HG03432 (cell line): ENCODE data around the gene TTC27.
"Not testable (repeated sequence)": the region's sequence is repeated elsewhere in the genome, so short reads cannot be mapped to it uniquely, and the experiment has no call there.

Experiments
- ATAC-seq: cut with Tn5 transposase; IDR thresholded peaks from one replicate; pipeline ENCODE4 v1.9.1; 2021; ENCODE audit warnings: mild to moderate bottlenecking, moderate library complexity; ENCODE audit not compliant: unreplicated experiment

The TTC27 gene

DNA sequence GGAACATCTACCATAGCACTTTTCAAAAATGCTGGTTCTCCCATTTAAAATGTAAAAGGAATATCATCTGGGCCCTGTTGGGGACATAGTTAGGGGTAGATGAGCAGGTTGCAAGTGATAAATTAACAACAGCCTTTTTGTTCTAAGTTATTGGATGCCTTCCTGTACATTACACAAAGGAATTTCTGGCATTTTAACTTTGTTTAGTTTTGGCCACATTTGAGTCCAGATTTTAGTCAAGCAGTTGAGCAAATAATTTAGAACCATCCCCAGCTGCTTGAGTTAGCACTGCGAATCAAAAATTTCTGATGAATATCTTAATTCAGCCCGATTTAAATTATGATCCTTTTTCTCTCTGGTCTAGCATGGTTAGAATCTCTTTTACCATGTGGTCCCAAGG, 124.4 kb downstream of the TTC27 start:
- ATAC-seq, result no peak

DNA sequence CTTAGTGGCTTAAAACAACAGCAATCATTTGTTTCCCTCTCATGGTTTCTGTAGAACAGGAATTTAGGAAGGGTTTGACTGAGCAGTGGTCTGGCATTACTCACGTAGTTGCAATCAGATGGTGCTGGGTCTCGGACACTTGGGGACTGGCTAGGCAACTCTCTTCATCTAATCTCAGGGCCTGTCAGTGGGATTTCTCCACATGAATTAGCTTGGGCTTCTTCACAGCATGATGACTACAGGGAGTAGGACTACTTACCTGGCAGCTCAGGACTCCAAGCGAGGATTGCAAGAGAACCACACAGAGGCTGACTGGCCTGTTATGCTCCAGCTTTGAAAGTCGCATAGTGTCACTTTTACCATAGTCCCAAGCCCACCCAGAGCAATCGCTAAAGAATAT, 125.1 kb downstream of the TTC27 start:
- no peak for ATAC-seq

DNA sequence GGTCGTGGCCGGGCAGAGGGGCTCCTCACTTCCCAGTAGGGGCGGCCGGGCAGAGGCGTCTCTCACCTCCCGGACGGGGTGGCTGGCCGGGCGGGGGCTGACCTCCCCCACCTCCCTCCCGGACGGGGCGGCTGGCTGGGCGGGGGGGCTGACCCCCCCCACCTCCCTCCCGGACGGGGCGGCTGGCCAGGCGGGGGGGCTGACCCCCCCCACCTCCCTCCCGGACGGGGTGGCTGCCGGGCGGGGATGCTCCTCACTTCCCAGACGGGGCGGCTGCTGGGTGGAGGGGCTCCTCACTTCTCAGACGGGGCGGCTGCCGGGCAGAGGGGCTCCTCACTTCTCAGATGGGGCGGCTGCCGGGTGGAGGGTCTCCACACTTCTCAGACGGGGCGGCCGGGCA, 126.8 kb downstream of the TTC27 start:
- not testable (repeated sequence) for ATAC-seq

DNA sequence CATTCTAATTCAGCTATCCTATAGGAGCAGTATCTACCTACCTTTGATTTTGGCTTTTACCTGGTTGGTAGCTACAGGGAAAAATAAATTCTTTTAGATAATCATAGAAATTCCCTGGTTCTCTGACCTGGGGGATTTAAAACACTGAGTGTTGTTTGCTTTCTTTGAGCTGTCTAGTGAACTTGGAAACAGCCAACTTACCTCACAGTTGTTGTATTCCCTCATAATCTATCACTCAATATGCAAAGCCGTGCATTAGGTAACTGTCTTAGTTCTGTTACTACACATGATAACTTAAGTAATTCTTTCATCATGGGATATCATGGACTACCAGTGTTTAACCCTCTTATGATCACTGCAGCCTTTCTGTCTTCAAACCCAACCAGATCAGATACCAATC, 127.8 kb downstream of the TTC27 start:
- no peak for ATAC-seq

DNA sequence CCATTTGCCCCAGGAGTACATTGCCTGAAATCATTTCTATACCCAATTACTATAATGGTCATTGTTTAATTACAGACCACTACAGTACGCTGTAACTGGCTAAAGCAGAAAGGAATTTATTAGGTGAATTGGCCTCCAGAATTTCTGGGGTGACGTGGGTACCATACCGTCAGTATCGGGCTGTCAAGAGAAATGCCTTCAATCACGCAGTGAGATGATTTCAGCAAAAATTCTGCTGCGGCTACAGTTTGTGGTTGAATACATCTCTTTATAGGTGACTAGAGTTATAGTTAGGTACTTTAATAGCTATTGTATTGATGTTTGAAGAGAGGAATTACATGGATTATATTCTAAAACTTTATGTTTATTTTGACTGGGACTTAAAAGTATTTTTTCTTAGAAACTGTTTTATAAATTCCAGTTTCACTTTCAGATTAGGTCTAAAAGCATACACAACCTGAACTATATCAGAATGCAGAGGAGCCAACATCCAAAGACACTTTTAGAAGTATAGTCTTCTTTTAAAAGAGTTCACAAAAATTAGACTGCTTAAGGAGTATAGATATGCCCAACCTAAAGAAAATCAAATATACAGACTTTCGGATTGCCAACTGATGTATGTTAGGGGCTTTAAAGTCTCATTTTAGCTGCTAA, 128.4 kb downstream of the TTC27 start:
- ATAC-seq, result no peak

DNA sequence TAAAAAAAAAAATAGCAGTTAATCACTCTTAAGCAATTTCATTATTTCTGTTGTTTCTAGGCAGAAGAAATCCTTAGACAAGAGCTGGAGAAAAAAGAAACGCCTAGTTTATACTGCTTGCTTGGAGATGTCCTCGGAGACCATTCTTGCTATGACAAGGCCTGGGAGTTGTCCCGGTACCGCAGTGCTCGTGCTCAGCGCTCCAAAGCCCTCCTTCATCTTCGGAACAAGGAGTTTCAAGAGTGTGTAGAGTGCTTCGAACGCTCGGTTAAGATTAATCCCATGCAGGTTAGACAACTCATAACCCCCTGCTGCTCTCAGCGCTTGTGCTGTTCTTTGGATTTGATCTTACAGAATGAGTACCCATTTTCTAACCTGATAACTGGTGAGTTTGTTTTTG, 130.4 kb downstream of the TTC27 start:
- no peak for ATAC-seq

DNA sequence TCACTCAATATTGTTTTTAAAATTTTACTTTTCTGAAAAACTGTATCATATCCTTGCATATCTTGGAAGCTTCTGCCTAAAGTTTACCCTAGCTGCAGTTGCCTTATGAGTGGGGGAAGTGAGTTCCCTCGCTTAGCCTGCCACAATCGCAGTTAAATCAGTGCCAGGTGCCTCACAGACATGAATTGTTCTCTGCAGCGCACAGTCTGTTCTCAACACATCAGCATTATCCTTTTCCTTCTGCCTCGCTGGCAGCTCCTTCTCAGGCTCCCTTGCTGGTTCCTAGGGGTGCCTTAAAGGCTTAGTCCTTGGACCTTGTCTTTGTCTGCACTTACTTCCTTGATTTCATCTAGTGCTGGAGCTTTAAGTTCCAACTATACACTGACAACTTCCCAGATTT, 132.8 kb downstream of the TTC27 start:
- no peak for ATAC-seq

DNA sequence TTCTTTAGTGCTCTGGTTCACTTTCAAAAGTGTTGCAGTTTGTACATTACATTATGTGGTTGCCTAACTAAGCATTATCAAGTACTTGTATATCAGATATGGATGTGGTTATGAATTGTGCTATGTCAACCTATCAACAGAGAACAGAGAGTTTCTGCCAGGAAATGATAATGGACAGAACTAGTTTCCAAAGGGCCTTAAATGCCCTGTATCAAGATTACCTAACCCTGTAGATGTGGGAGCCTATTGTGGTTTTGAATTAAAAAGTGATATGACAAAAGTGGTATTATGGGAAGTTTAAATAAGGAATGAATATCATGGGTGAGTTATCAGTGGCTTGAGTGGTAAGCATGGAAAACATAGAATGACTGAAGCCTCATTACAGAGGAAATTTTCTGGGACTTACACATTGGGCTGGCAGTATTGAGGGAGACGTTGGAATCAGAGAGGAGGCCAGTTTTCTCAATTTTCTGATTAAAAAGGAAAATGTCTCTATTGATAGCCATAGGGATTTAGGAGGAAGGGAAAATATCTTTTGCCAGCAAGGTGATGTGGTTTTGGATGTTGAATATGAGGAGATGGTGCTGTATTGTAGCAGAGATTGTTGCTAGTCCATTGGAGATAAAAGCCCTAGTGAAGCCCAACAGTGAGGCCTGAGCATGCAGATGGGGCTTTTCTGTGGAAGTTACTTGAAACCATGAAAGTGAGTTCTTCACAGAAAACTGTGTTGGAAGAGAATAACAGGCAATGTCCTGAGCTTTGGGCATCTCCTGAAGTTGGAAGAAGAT, 140.7 kb downstream of the TTC27 start:
- ATAC-seq, result no peak

DNA sequence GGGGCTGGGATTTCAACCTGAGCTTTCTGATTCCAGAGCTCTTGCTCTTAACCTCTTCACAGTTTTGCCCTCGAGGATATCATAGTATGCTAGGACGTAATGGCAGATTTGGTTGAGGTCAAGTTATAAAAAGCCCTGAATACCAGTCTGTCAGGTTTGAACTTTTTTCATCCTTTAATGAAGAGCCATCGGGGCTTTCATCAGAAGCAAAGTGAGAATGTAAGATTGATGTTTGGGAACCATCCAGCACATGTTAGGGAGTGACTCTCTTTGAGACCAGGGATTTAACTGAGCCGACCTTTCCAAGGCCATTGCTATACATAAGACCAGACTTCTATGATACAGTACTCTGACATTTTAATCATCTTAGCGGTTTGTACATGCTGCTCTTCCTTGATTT, 142.5 kb downstream of the TTC27 start:
- no peak for ATAC-seq

DNA sequence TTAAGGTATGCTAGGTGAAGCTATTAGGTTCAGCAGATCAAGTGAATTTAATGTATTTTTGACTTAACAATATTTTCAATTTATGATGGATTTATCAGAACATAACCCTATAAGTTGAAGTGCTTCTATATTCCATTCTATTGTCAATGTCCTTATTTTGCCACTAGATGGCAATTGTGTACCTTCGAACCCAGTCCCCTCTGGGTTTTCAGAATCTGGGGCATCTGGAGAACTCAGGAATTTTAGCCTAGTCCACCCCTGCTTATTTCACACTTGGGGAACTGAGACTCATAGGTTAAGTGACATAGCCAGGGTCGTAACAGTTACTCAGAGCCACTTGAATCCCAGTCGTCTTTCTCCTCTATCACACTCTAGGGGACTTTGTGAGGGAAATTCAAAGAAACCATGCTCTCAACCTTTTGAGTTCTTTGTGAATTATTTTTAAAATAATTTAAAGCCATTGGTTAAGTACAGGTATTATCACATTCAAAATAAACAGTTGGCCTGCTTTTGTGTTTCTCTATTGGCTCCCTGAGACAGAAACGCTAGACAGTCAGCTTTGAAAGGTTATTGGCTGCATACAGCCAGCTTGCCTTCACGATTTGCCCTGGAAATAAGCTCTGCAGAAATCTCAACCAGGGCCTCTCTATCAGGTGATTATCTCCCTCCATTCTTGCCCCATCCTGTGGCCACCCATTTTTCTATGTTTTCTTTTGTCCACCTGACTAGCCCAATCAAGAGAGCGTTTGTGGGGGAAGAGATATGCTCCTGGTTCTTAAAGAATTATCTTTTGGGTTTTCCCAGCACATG, 145.0 kb downstream of the TTC27 start:
- no peak for ATAC-seq

DNA sequence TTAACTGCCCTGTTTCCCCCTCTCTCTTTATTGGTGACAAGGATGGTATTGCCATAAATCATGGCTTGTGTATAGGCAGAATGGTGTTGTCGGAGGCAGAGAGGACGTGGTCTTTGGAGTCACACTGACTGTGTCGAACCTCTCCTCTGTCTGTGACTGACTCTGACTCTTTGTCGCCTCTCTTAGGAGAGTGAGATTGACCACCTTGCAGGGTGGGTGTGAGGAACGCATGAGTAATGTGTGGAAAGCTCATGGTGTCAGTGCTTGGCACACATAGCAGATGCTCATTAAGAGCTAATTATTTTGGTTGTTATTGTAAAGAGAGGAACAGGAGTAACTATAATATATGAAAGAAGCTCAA, 145.6 kb downstream of the TTC27 start:
- ATAC-seq, result no peak

DNA sequence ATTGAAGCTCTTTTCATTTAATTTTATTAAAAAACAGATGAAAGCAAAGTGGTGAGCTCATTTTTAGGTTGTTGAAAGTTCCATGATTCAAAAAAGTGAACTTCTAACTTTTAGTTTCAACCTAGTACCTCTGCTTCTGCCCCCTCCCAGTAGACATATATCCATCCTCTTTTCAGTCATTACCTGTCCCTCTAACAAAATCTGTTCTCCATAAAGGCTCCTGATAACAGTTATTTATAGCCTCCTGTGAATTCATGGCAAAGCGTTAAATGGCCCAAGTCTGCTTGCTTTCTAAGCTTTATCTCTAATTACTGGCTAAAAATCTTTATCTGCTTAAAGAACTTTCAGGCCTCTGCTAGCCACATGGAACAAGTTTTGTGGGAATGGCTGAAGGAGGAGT, 148.1 kb downstream of the TTC27 start:
- no peak for ATAC-seq

DNA sequence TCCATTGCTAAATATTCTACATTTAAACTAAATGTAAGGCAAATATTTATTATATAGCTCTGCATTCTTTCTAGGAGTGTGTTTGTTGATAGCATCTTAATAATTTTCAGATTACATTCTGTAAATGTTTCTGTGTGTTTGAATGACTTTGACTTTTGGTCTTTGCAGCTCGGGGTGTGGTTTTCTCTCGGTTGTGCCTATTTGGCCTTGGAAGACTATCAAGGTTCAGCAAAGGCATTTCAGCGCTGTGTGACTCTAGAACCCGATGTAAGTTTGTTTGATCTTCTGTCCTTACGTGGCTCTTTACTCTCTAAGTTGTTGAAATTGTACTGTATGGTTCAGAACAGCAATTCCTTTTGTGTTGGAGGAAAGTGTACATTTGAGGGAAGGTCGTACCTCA, 149.9 kb downstream of the TTC27 start:
- ATAC-seq, result no peak

DNA sequence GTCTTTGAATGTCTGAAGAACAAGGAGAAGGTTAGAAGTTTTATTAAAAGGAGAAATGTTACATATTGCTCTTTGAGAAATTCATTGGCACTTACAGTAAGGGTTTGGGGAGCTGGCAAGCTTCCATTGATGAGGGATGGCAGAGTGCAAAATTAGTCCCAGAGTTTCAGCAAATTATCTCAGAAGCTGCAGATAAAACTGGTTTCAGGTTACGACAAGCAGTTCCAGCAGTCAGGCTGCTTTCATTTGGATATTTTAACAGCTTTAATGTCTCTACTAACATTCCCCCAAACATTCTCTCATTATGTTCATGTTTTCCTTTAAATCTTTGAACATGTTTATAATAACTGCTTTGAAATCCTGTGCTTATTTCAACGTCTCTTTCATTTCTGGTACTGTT, 153.1 kb downstream of the TTC27 start:
- no peak for ATAC-seq

DNA sequence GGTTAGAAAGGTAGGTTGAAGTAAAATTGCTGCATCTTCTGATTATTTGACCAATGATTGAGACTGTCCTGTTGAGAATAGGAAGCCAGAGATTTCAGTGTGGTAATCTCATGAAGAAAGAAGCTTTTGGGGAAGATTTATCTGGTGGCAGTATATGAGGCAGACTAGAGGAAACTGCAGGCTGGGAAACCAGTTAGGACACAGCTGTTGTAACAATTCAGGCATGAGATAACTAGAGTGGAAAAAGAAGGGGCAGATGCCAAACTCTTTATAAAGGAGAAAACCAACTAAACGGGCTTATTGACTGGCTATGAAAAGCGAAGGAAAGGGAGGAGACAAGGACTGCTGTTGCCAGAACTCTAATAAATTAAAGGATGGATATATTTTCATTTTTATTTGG, 155.6 kb downstream of the TTC27 start:
- no peak for ATAC-seq

DNA sequence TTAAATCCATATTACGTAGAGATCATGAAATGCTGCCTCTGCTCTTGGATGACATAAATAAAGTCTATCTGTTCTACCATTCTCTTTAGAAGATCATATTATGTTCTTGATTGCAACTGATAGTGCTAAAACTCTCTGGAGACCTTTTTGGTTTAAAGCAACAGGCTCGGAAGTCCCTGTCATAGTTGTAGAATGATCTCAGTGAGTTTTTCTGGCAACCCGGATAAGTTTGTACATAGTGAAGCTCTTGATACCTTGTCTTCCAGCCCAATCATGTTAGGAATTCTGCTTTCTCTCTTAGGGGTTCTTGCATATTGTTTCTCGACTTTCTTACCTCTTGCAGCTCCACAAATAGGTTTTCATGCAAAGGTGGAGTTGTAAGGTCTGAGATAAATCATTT, 156.1 kb downstream of the TTC27 start:
- ATAC-seq, result no peak

DNA sequence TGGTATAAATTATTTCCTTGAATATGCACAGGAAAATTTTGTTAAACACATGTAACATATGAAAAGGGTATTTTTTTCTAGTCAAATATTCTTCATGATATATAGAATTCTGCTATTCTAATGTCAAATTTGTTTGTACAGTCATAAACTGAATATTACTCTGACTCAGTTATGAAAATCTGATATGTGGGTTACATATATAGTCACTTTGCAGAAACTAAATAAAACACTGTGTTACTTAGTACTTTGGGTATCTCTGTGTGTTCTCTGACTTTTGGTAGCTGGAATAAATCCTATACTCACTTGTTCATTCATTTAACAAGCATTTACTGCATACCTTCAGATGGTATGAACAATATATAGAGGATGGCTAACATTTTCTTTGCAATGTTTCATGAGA, 159.4 kb downstream of the TTC27 start:
- no peak for ATAC-seq

DNA sequence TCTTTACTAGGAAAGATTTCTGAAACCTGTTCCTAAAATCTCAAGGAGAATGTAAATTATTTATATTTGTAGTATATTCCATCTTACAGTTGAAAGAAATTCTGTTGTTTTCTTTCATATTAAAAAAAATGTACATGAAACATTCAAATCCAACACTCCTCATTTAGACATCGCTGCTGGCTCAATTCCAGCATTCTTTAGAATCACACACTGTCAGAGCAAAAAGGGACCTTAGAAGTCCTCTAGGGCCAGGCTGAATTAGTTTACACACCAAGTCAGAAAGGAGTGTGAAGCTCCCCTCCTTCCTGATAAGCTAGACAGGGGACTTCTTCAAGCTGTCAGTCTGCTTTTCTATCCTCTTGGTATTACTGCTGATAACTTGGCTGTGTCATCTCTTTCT, 160.3 kb downstream of the TTC27 start:
- no peak for ATAC-seq

DNA sequence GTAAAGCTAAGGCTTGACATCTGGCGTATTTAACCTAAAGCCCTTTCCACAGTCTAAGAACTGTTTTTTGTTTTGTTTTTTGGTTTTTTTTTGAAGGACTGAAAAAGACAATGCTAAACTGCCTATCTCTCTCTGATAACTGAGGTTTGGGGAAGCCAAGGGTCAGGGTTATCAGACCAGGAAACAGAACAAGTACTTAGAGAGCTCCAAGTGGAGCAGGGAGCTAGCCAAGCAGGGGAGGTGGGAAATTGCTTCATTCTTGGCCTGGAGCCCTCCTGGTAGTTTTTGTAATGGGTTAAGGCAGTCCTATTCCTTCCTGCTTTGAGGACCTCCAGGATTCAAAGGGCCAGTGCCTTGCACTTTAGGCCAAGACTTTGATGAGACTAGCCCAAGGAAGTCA, 164.6 kb downstream of the TTC27 start:
- no peak for ATAC-seq

DNA sequence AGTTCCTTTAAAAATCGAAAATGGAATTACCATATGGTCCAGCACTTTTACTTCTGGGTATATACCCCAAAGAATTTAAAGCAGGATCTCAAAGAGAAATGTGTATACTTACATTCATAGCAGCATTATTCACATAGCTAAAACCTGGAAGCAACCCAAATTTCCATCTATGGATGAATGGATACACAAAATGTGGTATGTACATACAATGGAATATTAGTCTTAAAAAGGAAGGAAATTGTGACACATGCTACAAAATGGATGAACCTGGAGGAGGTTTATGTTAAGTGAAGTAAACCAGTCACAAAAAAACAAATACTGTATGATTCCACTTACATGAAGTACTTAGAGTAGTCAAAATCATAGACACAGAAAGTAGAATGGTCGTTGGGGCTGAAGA, 171.0 kb downstream of the TTC27 start:
- no peak for ATAC-seq

DNA sequence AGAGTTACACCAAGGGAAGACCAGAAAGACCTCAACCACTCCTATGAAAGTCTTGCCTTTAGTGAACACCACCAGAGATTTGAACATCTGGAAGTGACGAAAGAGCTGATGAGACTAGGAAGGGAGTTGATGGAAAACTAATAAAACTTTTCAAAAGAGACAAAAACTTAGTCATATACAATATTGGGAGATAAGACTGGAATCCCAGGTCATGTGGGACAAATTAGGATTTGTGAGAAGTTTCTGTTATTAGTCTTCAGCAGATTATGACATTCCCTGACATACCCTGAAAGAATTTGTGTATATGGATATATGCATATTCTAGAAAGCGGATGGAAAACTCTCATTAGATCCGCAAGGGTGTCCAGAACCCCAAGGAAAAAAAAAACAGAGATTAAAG, 173.9 kb downstream of the TTC27 start:
- ATAC-seq, result no peak

DNA sequence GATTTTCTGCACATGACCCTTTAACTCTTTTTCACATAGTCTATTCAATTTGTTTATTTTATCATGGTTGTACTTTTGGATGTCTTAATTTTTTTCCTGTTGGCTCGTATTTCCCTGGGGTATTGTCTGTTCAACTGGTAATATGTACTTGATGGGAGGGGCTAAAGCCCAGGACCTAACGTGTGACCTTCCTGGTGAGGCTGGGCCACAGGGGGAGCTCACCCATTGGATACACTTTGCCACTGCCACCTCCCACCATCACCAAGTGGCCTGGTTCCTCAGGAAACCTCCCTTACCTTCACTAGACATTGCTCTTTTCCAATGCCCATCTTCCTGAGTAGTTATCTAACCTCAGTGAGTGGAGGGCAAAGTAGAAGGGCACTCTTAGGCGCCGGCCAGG, 175.0 kb downstream of the TTC27 start:
- ATAC-seq, result no peak
